ENCODE data around the gene RALGPS1. TPM values are rescaled to one million over a fixed set of nuclear protein-coding genes. Genes with fewer than 3 reads are reported as not detected.

Gene RALGPS1
- total RNA-seq, 4 donors from 2014 or later: 27.3 to 42.1 (median 39.1) TPM

- TF ChIP-seq CTCF (IDR thresholded peaks at IDR 0.05): no peak
- no peaks in the 10 kb centered on the region for H3K4me1 ChIP-seq
- no peak for DNase-seq
- 93 to 96% methylated on average over 4 of the region's 4 CpGs for WGBS, 2 donors
- H3K9me3 ChIP-seq: no peaks in the 10 kb centered on the region
- no peak overlapping the region for H3K27ac ChIP-seq
- no peaks in the 10 kb centered on the region for H3K36me3 ChIP-seq
- no peaks in the 10 kb centered on the region for H3K27me3 ChIP-seq
- H3K4me3 ChIP-seq (replicated peaks in 1 of 3): no peak overlapping the region
- intact Hi-C loops (cut with DNase I): no loop called here
Observed at GRCh38 chr9:127252410-127253318, 338.1 kb downstream of the RALGPS1 start.

- TF ChIP-seq CTCF (IDR thresholded peaks at IDR 0.05) (no peak), POLR2A (IDR thresholded peaks at IDR 0.05) (no peak)
- Histone ChIP-seq H3K27me3 (no peaks in the 10 kb centered on the region), H3K27ac (no peak overlapping the region), H3K4me3 (replicated peaks in 1 of 3) (no peak overlapping the region), H3K9me3 (no peaks in the 10 kb centered on the region), H3K36me3 (no peaks in the 10 kb centered on the region), H3K4me1 (no peaks in the 10 kb centered on the region)
- intact Hi-C loops (cut with DNase I): no loop called here
- WGBS, 2 donors: 96 to 97% methylated on average over 2 of the region's 2 CpGs
- no peak for DNase-seq
Observed at GRCh38 chr9:127253446-127253845, 338.9 kb downstream of the RALGPS1 start.

- TF ChIP-seq POLR2A (IDR thresholded peaks at IDR 0.05) (no peak), CTCF (IDR thresholded peaks at IDR 0.05) (no peak)
- DNase-seq: no peak
- Histone ChIP-seq H3K9me3 (no peaks in the 10 kb centered on the region), H3K36me3 (no peaks in the 10 kb centered on the region), H3K27ac (no peak overlapping the region), H3K27me3 (no peaks in the 10 kb centered on the region), H3K4me1 (no peaks in the 10 kb centered on the region), H3K4me3 (replicated peaks in 1 of 3) (no peak overlapping the region)
- intact Hi-C loops (cut with DNase I): no loop called here
Observed at GRCh38 chr9:127255692-127256091, 341.1 kb downstream of the RALGPS1 start.

- Histone ChIP-seq H3K36me3 (no peaks in the 10 kb centered on the region), H3K27ac (no peak overlapping the region), H3K27me3 (no peaks in the 10 kb centered on the region), H3K4me3 (replicated peaks in 1 of 3) (no peak overlapping the region), H3K9me3 (no peaks in the 10 kb centered on the region), H3K4me1 (no peaks in the 10 kb centered on the region)
- DNase-seq: peak; percentile 50 to 66
- TF ChIP-seq POLR2A (IDR thresholded peaks at IDR 0.05) (no peak), CTCF (IDR thresholded peaks at IDR 0.05) (no peak)
- 65 to 67% methylated on average over 5 of the region's 5 CpGs for WGBS, 2 donors
- intact Hi-C loops (cut with DNase I): no loop called here
Observed at GRCh38 chr9:127256324-127256723, 341.7 kb downstream of the RALGPS1 start.
